ENCODE results near the gene WDR46.

The WDR46 gene

DNA sequence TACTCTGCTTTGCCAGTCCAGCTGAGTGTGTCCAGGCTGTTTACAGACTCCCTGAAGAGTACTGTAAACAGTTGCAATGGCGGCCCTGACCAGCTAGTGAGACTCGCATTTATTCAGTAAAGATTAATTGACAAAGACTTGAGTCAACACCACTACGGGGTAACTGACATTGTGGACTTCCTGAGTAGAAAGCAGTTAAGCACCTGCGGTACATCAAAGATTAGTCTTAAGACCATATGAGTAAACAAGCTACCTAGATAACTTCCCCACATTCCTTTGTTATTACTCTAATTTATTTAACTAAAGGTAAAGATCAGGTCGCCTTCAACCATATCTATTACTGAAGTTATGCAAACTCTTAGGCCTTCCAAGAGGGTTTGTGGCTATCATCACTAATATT lies 30.0 kb downstream of the WDR46 start:
- no peak for DNase-seq

DNA sequence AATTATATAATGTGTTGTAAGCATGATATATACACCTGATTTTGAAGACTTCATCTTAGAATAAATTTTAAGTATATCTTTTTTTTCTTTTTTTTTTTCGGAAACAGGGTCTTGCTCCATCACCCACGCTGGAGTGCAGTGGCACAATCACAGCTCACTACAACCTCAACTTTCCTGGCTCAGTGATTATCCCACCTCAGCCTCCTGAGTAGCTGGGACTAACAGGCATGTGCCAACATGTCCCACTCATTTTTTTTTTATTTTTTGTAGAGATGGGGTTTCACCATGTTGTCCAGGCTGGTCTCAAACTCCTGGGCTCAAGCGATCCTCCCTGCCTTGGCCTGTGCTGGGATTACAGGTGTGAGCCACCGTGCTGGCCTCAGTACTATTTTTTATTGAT lies 34.4 kb downstream of the WDR46 start:
- no peak for DNase-seq

DNA sequence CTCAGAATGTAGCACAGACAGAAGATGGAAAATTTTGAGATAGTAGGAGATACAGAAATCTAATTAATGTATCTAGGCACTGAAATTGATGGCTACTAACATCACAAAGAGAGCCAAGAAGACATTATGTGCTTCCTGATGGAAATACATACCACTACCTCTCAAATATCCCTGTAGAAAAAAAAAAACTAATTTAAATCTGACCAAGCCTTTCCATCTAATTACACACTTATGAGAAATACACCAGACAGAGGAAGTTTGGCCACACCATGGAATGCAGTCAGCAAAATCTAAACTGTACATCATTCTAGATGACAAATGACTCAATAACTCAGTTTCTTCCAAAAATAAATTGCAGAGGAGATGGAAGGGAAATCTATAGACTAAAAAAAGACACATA lies 36.3 kb downstream of the WDR46 start:
- DNase-seq: no peak

DNA sequence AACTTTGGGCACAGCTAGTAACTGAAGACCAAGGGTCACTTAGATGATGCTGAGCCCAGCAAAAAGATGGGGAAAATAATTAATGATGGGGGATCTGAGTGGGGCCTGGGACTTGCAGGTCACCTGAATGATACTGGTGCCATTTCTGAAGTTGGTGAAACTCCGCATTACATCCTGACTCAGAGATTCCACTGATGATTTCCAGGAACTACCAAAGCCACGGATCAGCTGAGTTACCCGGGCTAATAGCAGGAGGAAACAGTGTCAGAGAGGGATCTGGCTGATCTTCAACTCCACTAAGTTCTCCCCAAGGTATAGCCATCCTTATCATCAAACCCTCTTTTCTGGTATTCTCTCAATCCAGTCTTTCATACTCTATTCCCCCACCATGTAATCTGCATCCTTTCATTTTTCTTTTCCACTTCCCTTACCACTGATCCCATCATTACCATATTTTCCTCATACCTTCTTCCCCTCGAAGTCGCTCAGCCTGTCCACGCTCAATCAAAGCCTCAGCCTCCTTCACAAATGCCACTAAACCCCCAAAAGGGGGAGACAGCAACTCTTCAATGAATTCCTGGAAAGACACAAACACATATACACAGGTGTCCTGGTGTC lies 37.5 kb downstream of the WDR46 start:
- DNase-seq: no peak

DNA sequence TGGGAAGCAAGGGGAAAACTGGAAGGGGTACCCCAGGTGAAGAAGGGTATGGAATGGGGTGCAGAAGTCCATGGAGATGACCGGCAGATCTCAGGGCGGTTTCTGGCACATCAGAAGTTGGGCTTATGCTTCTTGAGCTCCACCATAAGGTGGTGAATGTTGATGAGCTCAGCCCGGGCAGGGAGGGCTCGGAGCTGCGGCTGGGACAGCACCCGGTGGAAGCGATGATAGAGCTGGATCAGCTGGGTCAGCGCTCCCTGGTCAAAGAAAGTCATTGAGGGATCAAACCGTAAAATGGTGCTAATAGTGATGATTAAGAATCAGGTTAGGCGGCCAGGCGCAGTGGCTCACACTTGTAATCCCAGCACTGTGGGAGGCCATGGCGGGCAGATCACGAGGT lies 38.3 kb downstream of the WDR46 start:
- DNase-seq: no peak

DNA sequence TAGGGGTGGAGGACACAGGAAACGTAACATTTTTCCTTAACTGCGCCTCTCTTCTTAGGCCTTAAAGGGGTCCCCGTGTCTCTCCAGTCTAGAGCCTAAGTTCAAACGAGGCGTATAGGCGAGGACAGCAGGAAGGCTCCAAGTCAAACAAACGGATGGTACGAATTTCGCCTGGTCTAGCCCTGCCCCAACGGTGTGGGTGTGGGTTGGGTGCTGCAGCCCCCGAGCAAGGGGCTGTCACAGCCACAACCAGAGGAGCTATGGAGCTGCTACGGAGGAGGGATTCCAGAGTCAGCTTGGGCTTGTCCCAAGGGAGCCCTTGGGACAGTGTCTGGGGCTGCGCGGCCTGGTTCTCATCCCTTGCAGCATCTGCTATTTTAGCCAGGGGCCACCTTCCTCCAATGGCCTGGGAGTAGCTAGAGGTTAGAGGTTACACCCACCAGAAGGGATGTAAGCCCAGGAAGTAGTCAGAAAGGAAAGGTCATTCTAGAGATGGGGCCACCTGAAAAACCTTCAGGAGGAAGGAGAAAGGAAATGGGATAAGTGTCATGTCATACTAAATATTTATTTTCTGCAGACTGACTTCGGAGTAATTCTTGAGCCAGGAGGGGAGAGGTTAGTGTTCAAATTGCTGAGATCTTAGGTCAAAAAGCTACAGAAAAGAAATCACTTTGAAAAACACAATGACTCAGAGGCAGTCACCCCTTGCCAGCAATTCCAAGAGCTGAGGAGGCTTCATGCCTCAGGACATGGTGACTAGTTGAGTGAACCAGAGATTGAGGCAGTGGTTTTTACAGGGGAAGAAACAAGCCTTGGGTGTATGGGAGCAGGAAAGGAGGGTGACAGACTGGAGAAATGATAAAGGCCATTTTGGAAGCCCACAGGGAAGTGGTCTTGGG lies 39.1 kb downstream of the WDR46 start:
- DNase-seq: peak; percentile 15

DNA sequence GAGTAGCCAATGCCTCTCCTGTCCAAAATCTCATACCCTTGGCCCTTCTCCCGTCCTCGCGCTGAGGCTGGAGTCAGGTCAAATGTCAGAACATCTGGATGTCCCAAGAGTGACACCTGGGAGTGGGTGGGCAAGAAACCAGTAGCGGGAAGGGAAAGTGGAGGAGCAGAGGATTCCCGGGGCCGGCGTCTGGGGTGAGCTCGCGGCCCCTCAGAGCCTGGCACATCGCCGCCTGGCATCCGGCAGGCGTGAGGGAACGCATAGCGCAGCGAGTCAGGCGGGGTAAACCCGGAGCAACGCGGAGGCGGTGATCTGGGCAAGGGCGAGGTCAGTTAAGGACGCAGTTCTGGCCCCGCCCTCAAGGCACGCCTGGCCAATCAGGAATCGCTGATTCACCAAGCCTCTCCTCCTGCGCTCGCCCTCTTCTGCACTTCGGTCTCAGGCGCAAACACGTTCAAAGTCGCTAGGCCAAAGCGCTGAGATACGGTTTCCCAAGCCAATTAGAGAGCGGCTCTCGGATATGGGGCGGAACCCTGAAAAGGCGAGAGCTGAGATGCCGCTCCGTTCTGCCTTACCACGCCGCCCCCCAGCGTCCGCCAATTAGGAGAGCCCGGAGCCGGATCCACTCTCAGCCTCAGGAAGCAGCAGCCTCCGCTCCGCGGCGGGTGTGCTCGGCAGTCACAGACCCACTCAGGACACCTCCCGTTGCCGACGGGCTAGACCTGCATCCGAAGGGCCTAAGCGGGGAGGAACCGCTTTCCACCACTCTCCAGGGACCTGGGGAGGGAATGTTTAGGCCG lies 39.9 kb downstream of the WDR46 start:
- peak; percentile 100 for DNase-seq

DNA sequence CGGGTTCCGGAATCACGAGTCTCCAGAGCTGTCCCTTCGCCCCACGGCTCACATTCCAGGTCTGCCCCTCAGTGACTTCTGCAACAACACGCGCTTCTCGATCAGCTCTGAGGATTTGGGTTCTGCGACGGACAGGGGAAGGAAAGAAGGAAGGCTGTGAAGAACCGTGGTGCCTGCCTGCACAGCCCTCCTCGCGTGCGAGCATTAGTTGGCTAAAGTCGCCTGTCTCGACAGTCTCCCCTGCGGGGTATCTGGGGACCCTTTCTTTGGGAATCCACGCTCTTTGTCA lies 40.5 kb downstream of the WDR46 start:
- DNase-seq: no peak

DNA sequence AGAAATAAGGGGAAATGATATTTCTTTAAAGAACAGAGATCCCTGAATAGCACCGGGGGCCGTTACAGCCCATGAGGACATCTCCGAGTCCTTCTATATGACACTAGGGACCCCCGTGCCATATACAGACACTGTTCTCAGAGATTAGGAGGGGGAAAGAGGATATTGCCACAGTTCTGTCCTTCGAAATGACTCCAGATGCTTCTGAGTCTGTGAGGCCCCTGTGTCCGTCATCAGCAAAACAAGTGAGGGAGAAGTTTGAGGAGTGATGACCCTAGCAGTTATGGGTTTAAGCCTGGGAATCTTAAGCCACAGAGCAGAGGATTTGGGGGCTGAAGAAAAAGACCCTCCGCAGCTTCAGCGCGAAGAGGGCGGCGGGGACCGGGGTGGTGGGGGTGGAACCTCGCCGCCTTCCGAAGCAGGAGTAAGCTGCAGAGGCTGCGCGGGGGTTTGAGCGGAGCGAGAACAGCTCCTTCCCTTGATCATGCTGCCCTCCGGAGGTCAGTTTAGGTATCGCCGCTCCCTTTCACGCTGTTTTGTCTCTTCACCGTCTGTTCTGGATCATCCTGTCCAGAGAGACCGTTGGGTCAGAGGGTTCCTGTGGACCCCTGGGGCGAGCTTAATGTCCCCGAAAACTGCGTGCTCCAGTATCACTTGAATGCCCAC lies 40.9 kb downstream of the WDR46 start:
- peak; percentile 95 for DNase-seq

DNA sequence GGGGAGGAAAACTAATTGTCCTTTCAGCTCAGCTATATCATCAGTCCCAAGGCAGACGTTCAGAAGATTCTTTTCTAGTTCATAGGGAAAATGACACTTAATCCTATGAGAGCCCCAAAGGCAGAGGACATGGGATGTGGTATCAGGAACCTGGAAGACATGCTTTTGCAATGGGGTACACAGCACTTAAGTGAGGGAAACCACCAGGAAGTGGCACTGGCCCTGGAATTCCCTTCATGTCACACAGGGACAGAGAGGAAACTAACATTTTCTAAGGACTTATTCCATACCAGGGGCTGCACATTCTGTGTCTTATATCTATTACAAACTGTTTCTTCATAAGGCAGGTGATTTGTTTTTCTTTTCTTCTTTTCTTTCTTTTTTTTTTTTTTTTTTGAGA lies 45.6 kb downstream of the WDR46 start:
- no peak for DNase-seq

DNA sequence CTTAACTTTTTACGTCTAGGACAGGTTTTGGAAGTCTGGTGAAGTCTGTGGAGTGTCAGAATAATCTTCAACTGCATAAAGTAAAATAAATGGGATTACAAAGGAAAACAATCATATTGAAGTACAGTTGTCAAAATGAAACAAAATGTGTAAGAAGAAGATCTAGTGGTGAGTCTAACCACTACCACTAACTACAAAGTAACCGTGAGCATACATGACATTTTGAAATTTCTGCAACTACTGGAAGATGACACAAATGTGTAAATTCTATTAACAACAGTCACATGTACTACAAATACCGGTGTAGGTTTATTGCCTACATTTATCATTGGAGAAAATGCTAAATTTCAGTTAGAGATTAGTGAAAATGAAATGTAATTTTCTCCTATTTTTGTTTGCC lies 47.1 kb downstream of the WDR46 start:
- no peak for DNase-seq

DNA sequence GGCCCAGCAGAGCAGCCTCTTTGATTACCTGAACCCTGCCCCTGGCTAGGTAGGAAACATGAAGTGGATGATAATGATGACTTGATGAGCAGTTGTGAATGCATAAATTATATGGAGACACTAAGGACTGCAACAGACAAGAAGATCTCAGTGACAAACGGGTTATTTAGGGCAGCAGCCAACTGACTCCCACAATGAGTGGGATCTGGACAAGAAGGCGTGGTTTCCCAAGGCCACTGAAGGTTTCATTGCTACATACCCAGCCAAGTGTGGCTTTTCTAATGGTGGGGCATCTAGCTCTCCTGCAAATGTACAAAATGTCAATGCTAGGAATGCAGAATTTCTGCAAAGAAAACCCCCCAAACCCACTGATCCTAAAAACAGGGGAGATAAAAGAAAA lies 51.3 kb downstream of the WDR46 start:
- DNase-seq: no peak

DNA sequence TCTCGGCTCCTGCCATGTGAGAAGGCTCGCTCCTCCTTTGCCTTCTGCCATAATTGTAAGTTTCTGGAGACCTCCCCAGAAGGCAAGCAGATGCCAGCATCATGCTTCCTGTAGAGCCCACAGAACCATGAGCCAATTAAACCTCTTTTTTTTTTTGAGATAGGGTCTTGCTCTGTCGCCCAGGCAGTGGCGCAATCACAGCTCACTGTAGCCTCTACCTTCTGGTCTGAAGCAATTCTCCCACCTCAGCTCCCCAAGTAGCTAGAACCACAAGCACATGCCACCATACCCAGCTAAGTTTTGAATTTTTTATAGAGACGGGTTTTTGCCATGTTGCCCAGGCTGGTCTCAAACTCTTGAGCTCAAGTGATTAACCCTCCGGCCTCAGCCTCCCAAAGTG lies 52.2 kb downstream of the WDR46 start:
- DNase-seq: no peak

DNA sequence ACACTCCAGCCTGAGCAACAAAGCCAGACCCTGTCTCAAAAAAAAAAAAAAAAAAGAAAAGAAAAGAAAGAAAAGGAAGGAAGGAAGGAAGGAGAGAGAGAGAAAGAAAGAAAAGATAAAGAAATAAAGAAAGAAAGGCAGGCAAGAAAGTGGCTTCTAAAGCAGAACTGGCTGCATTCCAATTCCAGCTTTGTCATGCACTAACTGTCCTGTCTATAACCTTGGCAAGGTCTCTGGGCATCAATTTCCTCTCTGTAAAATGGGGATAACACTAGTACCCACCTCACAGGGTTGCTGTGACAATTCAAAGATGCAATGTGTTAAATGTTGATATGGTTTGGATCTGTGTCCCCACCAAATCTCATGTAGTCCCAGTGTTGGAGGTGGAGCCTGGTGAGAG lies 52.7 kb downstream of the WDR46 start:
- peak; percentile 35 for DNase-seq

DNA sequence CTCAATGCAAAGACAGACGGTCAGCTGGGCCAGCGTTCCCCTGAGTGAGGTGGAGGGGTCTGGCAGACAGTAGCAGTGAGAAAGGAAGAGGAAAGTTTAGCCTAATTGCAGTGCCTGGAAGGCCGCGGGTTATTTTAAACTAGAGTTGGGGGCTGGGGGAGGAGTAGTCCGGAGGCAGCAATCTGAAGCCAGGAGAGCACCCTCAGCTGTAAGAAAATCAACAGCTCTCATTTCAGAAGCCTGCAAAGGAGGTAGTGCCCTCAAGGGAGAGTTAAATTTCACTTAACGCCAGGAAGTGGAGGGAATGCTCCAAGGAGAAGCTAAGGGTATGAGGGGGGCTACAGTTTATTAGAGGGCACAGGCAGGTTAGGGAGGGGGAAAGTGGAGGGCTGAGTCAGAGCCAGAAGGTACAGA lies 53.8 kb downstream of the WDR46 start:
- no peak for DNase-seq

Data from hematopoietic multipotent progenitor cell treated with erythropoietin and hydrocortisone succinate and interleukin-3 and kit ligand, for 4 days (in vitro differentiated cells).